Activated naive CD8-positive, alpha-beta T cell treated with anti-CD3 and anti-CD28 coated beads, Interleukin-2, amount 50 U/mL, for 16 hours (primary cell): ENCODE data around the gene ABCC3.

ENCODE experiments used
- DNase-seq: peaks from one replicate; pipeline ENCODE4 v3.0.0-alpha.2; 2020; ENCODE audit warnings: low read depth, low spot score

ABCC3 gene, protein sequence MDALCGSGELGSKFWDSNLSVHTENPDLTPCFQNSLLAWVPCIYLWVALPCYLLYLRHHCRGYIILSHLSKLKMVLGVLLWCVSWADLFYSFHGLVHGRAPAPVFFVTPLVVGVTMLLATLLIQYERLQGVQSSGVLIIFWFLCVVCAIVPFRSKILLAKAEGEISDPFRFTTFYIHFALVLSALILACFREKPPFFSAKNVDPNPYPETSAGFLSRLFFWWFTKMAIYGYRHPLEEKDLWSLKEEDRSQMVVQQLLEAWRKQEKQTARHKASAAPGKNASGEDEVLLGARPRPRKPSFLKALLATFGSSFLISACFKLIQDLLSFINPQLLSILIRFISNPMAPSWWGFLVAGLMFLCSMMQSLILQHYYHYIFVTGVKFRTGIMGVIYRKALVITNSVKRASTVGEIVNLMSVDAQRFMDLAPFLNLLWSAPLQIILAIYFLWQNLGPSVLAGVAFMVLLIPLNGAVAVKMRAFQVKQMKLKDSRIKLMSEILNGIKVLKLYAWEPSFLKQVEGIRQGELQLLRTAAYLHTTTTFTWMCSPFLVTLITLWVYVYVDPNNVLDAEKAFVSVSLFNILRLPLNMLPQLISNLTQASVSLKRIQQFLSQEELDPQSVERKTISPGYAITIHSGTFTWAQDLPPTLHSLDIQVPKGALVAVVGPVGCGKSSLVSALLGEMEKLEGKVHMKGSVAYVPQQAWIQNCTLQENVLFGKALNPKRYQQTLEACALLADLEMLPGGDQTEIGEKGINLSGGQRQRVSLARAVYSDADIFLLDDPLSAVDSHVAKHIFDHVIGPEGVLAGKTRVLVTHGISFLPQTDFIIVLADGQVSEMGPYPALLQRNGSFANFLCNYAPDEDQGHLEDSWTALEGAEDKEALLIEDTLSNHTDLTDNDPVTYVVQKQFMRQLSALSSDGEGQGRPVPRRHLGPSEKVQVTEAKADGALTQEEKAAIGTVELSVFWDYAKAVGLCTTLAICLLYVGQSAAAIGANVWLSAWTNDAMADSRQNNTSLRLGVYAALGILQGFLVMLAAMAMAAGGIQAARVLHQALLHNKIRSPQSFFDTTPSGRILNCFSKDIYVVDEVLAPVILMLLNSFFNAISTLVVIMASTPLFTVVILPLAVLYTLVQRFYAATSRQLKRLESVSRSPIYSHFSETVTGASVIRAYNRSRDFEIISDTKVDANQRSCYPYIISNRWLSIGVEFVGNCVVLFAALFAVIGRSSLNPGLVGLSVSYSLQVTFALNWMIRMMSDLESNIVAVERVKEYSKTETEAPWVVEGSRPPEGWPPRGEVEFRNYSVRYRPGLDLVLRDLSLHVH (N-terminal part only)

DNA sequence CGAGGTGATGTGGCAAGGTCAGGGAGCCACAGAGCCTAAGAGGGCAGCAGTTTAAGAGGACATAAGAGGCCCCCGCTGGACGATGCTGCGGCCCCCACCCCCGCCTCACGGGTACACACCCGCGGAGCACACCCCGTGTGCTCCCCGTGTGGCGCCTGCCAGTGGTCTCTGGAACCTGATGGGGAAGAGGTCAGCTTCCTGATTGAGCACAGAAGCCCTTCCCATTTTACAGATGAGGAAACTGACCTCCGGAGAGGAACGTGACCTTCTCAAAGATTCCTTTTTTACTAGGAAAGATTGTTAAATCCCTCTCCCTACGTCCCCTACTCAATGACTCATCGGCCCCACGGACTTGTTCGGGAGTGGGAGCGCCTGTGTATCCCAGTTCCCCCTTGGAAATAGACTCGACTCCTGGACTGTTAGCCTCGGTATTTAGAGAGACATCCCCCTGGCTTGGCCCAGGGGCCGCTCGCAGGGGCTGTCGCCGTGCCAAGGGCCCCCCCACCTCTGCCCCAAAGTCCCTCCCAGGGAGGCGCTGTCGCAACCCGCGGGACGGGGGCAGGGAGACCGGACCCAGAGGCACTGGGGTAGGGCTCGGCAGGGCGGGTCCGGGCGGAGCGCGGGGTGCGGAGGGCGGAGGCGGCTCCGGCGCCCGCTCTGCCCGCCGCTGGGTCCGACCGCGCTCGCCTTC lies at the start of gene ABCC3:
TSS of gene ABCC3 (plus strand) at position 658 of the 691 bp plus-strand sequence. CDS start 56 bp downstream, outside the sequence.
- DNase-seq: no peak

DNA sequence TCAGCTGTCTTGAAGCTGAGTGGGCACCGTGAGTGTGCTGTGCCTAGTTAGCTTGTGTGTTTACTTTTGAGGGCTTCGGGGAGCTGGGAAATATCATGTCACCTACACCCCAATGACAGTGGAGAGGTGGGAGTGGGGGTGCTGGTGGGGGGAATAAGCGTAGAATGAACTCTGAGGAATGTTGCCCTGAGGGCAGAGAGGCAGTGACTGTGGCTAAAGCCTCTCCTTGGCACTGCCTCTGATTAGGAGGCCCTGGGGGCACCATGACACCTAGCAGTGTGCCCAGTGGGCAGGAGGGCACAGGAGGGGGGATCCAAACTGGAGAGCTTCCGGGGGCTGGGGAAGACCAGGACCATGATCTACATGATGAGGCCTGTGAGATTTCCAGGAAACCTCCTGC lies 49.3 kb upstream of the ABCC3 start:
- DNase-seq: no peak

DNA sequence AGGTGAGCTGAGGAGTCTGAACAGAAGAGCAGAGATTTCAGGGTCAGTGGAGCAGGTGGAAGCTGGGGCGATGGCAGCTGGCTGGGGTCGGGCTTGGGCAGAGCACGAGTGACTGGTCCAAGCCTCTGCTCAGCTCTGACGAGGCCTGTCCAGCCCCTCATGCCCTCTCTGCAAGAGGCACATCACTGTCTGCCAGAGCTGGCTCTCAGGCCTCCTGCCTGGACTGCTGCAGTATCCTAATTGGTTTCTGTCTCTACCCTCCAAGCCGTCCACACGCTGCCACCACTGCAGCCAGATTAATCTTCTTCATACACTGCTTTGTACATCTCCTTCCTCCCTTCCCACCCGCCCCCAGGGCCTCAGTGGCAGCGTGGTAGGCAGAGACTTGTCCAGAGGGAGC lies 48.8 kb upstream of the ABCC3 start:
- no peak for DNase-seq

DNA sequence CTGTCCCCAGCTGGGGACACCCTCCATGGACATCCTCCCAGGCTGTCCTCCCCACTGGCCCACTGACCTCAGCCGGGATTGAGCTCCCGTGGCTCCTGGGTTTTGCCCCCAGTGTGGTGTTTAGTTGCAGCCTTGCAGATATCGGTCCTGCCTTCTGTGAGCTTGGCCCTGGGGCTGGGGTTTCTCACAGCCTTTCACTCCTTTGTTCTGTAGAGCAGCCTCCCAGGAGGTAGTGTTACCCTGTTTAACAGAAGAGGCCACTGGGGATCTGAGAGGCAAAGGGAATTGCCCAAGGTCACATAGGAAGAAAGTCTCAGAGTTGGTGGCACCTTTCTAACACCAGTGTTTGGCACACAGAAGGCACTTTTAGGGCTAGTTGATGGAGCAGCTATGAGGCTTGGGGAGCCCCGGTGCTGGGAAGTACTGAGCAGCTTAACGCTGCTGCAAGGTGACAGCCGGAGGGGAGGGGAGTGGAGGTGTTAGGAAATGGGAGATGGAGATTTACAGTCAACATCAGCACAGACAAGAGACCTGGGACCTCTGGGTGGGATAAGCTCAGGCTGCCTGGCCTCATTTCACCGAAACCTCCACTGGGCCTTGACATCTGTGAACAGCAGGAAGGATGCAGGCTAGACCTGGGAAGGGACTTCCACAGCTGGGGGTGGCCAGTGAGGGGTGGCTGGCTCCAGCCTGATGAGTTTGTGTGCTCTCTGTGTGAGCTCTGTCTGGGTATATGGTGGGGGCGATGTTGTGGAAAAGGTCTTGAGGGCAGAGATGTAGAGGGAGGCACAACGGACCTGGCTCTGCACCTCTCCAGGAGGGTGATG lies 48.0 kb upstream of the ABCC3 start:
- no peak for DNase-seq

DNA sequence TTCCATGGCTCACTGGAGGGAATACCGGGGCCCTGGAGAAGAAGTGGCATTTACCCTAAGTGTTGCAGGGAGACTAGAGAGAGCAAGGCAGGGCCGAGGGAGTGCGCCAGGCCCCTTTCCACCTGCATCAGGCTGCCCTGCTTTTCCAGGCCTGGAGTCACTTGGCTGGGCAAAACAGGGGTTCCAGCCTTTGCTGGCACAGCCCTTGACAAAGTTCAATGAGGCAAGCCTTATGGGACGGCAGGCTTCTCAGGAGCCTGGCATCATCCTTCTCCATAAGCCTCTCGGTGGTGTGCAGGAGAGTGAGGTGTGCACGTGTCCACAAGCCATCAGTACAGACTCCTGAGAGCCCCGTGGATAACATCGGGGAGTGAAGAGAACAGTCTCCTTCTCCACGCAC lies 47.1 kb upstream of the ABCC3 start:
- no peak for DNase-seq

DNA sequence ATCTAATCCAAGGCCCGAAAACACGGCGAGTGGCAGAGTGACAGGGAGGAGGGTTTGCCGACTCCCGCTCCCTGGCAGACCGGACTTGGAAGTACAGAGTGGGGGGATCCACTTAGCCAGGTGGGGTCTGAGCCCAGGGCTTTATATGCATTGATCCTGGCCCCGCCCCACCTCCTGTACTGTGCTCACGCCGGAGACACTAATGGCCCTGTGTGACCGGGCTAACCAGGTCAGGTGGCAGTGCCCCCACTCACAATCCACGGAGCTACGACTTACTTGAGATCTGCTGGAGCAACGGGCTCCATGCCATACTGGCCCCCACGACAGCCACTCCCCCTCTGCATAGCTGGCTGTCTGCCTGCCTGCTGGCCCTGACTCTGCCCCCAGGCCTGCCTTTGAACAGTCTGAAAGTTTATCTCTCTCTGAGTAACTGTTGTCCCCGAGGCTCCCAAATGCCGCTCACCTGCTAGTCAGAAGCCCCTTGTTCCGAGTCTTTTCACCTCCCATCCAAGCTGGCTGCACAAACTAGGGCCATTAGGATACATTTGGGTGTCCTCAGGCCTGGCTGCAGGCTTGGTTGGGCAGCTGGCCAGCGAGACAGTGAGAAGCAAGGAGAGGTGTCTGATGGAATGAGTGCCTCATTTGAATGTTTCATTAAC lies 46.2 kb upstream of the ABCC3 start:
- no peak for DNase-seq

DNA sequence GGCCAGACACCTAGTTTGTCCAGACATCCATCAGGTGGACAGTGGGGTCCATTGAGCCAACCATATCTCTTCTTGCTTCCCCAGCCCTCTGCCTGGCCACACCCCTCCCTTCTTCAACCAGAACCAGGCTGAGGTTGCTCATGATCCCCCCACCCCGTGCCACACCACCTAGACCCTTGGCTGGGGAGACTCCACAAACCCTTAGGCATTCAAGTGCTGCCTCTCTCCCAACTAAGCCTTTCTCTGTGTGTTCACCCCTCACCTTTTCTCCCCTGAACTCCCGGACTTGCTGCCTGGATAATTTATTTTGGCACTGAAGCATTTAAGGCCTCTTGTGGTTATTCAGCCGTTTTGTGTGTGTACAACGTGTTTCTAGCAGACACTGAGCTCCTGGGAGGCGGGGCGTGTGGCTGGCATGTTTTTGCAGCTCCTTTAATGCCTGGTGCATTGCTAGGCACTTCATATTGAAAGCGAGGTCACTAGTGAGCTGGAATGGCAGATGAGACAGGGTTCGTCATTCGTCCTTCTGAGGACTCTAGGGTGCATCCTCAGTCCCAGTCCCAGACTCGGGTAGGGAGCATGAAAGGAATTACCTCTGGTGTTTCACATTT lies 45.5 kb upstream of the ABCC3 start:
- no peak for DNase-seq

DNA sequence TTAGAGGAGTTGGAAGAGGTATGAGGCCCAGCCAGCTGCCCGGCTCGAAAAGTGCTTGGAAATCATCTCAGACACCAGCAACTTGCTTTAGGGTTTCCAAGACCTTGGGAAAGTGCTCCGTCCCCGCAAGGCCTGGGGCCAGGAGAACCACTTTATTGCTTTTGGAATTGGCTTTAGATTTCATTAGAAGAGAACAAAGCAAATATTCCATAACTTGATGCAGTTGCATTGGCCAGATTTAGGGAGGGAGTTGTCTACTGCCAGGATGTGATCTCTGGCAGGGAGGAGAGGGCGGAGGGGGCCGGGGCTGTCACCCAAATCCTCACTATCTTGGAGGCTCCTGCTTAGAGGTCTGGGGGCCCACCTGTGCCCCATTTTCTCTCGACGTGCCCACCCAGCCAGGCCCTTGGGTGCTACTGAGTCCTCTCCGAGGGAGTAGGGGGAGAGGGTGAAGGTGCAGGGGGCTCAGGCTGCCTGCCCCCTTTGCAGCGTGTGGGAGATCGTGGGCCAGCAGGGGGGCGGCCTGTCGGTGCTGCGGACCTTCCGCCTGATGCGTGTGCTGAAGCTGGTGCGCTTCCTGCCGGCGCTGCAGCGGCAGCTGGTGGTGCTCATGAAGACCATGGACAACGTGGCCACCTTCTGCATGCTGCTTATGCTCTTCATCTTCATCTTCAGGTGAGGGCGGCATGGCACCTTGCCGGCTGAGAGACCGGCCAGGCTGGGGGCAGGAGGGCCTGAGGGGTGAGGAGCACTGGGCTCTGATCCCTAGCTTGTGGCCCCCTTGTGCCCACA lies 43.5 kb upstream of the ABCC3 start:
- DNase-seq: no peak

DNA sequence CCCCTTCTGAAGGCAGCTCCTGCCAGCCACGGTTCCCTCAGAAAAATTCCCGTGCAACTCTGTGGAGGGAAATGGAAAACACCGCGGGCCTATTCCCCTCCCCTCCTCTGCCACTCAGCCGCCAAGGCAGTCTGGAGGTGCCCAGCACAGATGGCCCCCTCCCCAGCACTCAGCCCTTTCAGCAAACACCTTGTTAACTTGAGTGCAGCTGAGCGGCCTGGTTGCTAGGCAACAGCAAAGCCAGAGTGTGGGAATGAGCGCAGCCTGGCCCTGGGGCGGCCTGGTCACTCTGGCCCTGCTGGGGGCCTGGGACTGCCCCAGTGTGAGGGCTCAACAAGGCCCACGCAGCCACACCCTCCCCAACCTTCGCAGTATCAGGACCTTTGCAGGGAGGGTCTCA lies 41.4 kb upstream of the ABCC3 start:
- DNase-seq: no peak

DNA sequence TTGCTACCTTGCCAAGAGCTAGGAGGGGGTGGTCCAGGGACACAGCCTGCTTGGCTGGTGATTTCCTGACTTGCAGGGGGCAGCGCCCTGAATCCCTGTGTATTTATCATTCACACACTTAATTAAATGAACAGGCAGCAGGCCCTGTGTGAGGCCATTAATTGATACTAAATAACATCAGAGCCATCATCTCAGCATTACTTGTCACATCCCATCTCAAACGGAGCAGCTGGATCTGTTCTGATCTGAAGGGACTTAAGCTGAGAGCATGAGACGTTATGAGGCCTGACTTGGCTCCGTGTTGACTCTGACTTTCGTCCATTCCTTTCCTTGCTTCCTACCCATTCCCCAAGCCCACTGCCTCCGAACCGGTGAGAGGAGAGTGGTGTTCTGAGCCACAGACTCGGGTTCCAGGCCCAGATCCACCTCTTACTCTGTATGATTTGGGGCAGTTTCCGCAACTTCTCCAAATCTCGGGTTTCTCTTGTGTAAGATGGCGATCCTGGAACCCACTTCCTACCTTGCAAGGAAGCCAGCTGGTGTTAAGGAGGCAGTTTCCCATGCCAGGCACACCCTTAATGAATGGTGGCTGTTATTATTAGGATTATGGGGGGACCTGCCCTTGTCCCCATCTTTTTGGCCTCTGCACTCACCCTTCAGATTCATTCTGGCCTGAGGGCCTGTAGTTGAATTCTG lies 40.4 kb upstream of the ABCC3 start:
- no peak for DNase-seq

DNA sequence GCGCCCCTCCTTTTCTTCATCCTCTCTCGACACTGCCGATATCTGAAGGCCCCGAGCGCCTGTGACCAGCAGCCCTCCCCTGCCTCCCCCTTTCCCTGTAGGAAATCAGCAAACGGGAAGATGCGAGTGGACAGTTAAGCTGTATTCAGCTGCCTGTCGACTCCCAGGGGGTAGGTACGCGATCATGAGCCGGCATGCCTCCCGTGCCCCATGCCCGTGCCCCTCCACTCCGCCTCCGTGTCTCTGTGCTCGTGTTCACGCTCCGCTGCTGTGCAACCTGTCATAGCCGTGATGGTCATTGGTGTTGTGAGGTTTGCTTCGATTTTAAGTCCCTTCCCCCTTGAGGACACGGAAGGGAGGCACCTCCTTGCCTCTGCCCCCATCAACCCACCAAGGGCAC lies 39.8 kb upstream of the ABCC3 start:
- no peak for DNase-seq

DNA sequence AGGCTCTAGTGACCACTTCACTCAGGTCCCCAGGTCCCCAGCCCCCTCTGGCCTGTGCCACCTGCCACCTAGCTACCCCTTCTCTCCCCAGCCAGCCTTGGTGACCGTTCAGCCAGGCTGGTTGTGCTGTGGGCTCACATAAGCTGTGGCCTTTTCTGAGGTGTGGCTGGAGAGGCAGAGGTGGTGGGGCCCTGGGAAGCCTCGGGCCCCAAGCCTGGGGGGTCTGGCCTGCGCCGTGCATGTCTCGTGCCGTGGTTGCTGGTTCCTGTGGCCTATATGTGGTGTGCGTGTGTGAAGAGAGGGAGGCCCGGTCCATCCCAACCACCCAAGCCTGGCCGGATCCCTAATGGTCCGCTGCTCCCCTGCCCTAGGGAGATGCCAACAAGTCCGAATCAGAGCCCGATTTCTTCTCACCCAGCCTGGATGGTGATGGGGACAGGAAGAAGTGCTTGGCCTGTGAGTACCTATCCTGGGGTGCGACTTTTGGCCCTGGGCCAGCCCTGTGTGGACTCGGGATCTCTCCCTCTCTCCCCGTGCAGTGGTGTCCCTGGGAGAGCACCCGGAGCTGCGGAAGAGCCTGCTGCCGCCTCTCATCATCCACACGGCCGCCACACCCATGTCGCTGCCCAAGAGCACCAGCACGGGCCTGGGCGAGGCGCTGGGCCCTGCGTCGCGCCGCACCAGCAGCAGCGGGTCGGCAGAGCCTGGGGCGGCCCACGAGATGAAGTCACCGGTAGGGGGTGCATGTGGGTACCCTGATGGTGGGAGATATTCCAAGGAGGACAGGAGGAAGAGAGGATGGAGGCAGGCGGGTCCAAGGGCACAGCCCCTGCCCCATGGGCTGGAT lies 38.3 kb upstream of the ABCC3 start:
- no peak for DNase-seq

DNA sequence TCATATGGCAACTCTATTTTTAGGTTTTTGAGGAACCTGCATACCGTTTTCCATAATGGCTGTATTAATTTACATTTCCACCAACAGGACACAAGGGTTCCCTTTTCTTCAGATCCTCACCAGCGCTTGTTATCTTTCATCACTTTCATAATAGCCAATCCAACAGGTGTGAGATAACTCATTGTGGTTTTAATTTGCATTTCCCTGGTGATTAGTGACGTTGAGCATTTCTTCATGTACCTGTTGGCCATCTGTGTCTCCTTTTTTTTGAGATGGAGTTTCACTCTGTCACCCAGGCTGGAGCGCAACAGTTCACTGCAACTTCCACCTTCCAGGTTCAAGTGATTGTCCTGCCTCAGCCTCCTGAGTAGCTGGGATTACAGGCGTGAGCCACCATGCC lies 36.2 kb upstream of the ABCC3 start:
- no peak for DNase-seq

DNA sequence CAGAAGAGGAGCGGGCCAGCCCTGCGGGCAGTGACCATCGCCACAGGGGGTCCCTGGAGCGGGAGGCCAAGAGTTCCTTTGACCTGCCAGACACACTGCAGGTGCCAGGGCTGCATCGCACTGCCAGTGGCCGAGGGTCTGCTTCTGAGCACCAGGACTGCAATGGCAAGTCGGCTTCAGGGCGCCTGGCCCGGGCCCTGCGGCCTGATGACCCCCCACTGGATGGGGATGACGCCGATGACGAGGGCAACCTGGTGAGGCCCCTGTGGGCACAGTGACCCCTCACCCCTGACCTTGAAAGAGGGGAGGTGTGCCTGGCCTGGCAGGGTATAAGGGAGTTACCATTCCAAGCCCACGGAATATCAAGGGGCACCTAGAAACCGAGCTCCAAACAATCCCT lies 35.1 kb upstream of the ABCC3 start:
- no peak for DNase-seq

DNA sequence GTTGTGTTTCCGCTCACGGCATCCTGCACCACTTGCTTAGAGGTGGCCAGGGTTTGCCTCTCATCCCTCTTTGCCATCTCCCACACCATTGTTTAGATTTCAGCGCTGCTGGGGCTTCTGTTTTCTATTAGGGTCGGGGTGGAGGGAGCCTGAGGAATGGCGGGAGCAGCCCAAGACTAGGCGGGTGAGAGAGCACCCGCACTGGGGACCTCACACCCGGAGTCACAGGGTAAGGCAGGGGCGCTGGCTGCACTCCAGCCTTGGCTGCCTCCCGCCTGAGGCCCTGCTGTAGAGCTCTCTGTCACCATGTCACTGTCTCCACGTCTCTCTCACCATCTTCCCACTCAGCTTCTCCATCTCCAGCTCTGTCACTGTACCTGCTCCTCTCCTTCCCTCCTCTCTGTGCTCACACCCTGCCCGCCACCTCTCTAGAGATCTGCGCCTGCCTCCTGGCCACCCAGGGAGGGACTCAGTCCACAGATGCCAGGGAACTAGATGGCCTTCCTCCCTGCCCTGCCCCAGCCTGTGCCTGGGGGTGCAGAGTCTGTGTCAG lies 32.8 kb upstream of the ABCC3 start:
- DNase-seq: no peak

DNA sequence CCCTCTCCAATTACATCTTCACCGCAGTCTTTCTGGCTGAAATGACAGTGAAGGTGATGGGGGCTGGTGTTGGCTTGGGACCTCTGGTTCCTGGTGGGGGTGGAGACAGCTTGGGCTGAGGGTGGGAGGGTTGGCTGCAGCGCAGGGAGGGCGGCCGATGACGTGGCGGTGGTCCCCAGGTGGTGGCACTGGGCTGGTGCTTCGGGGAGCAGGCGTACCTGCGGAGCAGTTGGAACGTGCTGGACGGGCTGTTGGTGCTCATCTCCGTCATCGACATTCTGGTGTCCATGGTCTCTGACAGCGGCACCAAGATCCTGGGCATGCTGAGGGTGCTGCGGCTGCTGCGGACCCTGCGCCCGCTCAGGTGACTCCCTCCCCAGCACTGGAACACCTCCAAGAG lies 31.8 kb upstream of the ABCC3 start:
- no peak for DNase-seq

DNA sequence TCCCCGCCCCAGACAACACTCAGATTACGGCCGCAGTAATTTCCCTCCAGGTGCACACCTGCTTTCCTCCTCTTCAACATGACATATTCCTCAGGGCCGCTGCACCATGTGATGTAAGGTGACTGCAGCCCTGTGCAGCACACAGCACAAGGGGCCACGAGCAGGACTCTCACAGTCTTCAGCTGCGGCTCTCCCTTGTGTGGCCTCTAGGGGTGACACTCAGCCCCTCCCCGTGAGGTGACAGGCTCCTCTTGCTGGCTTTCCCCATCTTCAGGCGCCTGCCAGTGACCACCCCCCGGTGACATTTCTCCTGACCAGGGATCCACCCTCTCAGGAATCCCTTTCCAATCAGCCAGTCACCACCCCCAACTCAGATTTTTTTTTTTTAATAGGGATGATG lies 31.3 kb upstream of the ABCC3 start:
- no peak for DNase-seq
